ENCODE results near the gene F10. TPM values are rescaled to one million over a fixed set of nuclear protein-coding genes. Genes with fewer than 3 reads are reported as not detected.

Gene F10
- total RNA-seq, 4 donors from 2014 or later, result 1.00 to 4.8 (median 2.4) TPM

GRCh38 chr13:113087923-113088690 lies 34.5 kb upstream of the F10 start:
- intact Hi-C loops (cut with DNase I; ENCODE audit: low total_unique reads), result no loop called here
- H3K36me3 ChIP-seq, result no peaks in the 10 kb centered on the region
- H3K27me3 ChIP-seq, result no peaks in the 10 kb centered on the region
- TF ChIP-seq POLR2A (IDR thresholded peaks at IDR 0.05), result no peak
- peaks cover 6 to 8% of the 10 kb centered on the region in 2 donors for H3K4me1 ChIP-seq
- DNase-seq (no peak), ATAC-seq (no peak)
- in situ Hi-C loops (cut with MboI; ENCODE audit: low sequenced_read_pairs in 4 of 4), result no loop called here
- no peak overlapping the region for H3K27ac ChIP-seq
- no peaks in the 10 kb centered on the region for H3K9me3 ChIP-seq
- H3K4me3 ChIP-seq, result no peak overlapping the region

- in situ Hi-C loops (cut with MboI; ENCODE audit: low sequenced_read_pairs in 4 of 4), result no loop called here
- H3K9me3 ChIP-seq, result no peaks in the 10 kb centered on the region
- TF ChIP-seq CTCF (IDR thresholded peaks at IDR 0.05 in 4 of 5, conservative IDR thresholded peaks at IDR 0.05 in 1 of 5), result no peak
- no peak for TF ChIP-seq POLR2A (IDR thresholded peaks at IDR 0.05)
- DNase-seq (no peak), ATAC-seq (no peak)
- H3K36me3 ChIP-seq, result no peaks in the 10 kb centered on the region
- no peak overlapping the region for H3K27ac ChIP-seq
- H3K4me1 ChIP-seq, result peaks cover 1 to 2% of the 10 kb centered on the region in 2 donors
- intact Hi-C loops (cut with DNase I; ENCODE audit: low total_unique reads), result no loop called here
- no peak overlapping the region for H3K4me3 ChIP-seq
- no peaks in the 10 kb centered on the region for H3K27me3 ChIP-seq
These were observed 33.9 kb upstream of the F10 start for GRCh38 chr13:113088691-113089020.

GRCh38 chr13:113089693-113090414 lies 32.7 kb upstream of the F10 start:
- Histone ChIP-seq H3K27me3 (no peaks in the 10 kb centered on the region), H3K9me3 (no peaks in the 10 kb centered on the region), H3K36me3 (no peaks in the 10 kb centered on the region), H3K4me3 (no peak overlapping the region), H3K27ac (no peak overlapping the region), H3K4me1 (no peaks in the 10 kb centered on the region)
- no peak for ATAC-seq
- intact Hi-C loops (cut with DNase I; ENCODE audit: low total_unique reads), result no loop called here
- TF ChIP-seq CTCF (IDR thresholded peaks at IDR 0.05 in 4 of 5, conservative IDR thresholded peaks at IDR 0.05 in 1 of 5), result no peak
- TF ChIP-seq POLR2A (IDR thresholded peaks at IDR 0.05), result no peak
- in situ Hi-C loops (cut with MboI; ENCODE audit: low sequenced_read_pairs in 4 of 4), result no loop called here
- no peak for DNase-seq

GRCh38 chr13:113090415-113090770 lies 32.2 kb upstream of the F10 start:
- no peak overlapping the region for H3K4me3 ChIP-seq
- DNase-seq, result no peak
- intact Hi-C loops (cut with DNase I; ENCODE audit: low total_unique reads) (no loop called here), in situ Hi-C loops (cut with MboI; ENCODE audit: low sequenced_read_pairs in 4 of 4) (no loop called here)
- no peaks in the 10 kb centered on the region for H3K9me3 ChIP-seq
- TF ChIP-seq POLR2A (IDR thresholded peaks at IDR 0.05) (no peak), CTCF (IDR thresholded peaks at IDR 0.05 in 4 of 5, conservative IDR thresholded peaks at IDR 0.05 in 1 of 5) (no peak)
- H3K27me3 ChIP-seq, result no peaks in the 10 kb centered on the region
- H3K36me3 ChIP-seq, result no peaks in the 10 kb centered on the region
- no peak overlapping the region for H3K27ac ChIP-seq
- no peaks in the 10 kb centered on the region for H3K4me1 ChIP-seq
- ATAC-seq, result no peak

- H3K9me3 ChIP-seq, result no peaks in the 10 kb centered on the region
- no peaks in the 10 kb centered on the region for H3K4me1 ChIP-seq
- no peak overlapping the region for H3K4me3 ChIP-seq
- no peak for ATAC-seq
- TF ChIP-seq POLR2A (IDR thresholded peaks at IDR 0.05) (no peak), CTCF (IDR thresholded peaks at IDR 0.05 in 4 of 5, conservative IDR thresholded peaks at IDR 0.05 in 1 of 5) (no peak)
- no peak for DNase-seq
- no peak overlapping the region for H3K27ac ChIP-seq
- intact Hi-C loops (cut with DNase I; ENCODE audit: low total_unique reads) (no loop called here), in situ Hi-C loops (cut with MboI; ENCODE audit: low sequenced_read_pairs in 4 of 4) (no loop called here)
- no peaks in the 10 kb centered on the region for H3K36me3 ChIP-seq
- H3K27me3 ChIP-seq, result no peaks in the 10 kb centered on the region
These were observed 31.8 kb upstream of the F10 start for GRCh38 chr13:113090806-113091205.
